ENCODE data around the gene ELOVL5. TPM values are rescaled to one million over a fixed set of nuclear protein-coding genes. Genes with fewer than 3 reads are reported as not detected.

Gene ELOVL5
- total RNA-seq, 2 experiments from 2014 or later = 157 to 162 TPM

- POLR2A ChIA-PET = interaction anchor here (1.2 to 1.5 kb wide), 2 partner anchors 72 to 116 kb away, joined by 3 to 4 read pairs; no protein-coding TSS in a partner anchor
- no peak overlapping the region for H3K4me3 Mint-ChIP-seq
- CTCF ChIA-PET = interaction anchor here (0.8 to 1.7 kb wide), 2 partner anchors 180 to 488 kb away, joined by 3 read pairs; no protein-coding TSS in a partner anchor
- DNase-seq = no peak
- H3K27me3 Mint-ChIP-seq = no peaks in the 10 kb centered on the region
- peak overlapping the region; percentile 64 for H3K27ac Mint-ChIP-seq
- H3K36me3 Mint-ChIP-seq (ENCODE audit: low read depth) = no peaks in the 10 kb centered on the region
- H3K4me1 Mint-ChIP-seq = peaks cover 35% of the 10 kb centered on the region
- no peaks in the 10 kb centered on the region for H3K9me3 Mint-ChIP-seq
These were observed 117.8 kb downstream of the ELOVL5 start for GRCh38 chr6:53230775-53231467.

DNA sequence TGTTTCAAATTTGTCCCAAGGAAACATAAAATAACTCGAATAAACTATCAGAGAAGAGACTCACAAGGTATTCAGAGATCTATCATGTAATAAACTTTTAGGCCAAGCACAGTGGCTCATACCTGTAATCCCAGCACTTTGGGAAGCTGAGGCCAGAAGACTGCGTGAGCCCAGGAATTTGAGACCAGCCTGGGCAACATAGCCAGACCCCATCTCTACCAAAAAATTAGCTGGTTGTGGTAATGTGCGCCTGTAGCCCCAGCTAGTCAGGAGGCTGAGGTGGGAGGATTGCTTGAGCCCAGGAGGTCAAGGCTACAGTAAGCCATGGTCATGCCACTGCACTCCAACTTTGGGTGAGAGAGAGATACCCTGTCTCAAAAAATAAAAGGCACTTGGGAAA is 120.9 kb downstream of the ELOVL5 start:
- Mint-ChIP-seq H3K9me3 (no peaks in the 10 kb centered on the region), H3K36me3 (ENCODE audit: low read depth) (no peaks in the 10 kb centered on the region), H3K27me3 (no peaks in the 10 kb centered on the region), H3K27ac (no peak overlapping the region), H3K4me3 (no peak overlapping the region), H3K4me1 (peaks cover 26% of the 10 kb centered on the region)
- no peak for DNase-seq
- ChIA-PET POLR2A (interaction anchor here (1.1 kb wide), 1 partner anchor 75 kb away, joined by 3 read pairs; no protein-coding TSS in a partner anchor), CTCF (interaction anchor here (0.6 kb wide), 1 partner anchor 97 kb away, joined by 3 read pairs; no protein-coding TSS in a partner anchor)

DNA sequence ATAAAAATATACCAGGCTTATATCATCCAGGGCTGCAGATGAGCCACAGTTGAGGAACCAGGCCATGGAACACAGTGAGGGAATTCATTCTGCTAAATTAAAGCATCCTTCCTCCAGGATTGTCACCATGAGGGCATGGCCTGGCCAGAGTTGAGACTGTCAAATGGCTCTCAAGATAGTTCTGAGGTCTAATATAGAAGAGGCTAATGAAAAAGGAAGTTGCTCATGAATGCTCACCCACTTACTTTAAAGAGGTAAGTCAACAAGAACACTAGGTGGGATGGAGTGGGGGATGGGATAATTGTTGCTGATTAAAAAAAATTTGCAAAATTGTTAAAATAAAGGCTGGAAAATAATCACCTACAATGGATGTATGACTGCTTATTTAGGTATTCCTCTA is 128.1 kb downstream of the ELOVL5 start:
- DNase-seq = no peak
- Mint-ChIP-seq H3K4me3 (no peak overlapping the region), H3K4me1 (peaks cover 7% of the 10 kb centered on the region), H3K27me3 (no peaks in the 10 kb centered on the region), H3K9me3 (no peaks in the 10 kb centered on the region), H3K27ac (no peak overlapping the region), H3K36me3 (ENCODE audit: low read depth) (no peaks in the 10 kb centered on the region)
- CTCF ChIA-PET = no interaction called here
- POLR2A ChIA-PET = no interaction called here

Other genes starting within 250 kb of the ELOVL5 start
- gene GCM1, start 200.1 kb downstream of the ELOVL5 start, total RNA-seq = under 1 TPM in 1 of 2 experiments, not detected in 1; 0.10 TPM
- 10 to 100 TPM; 29.1 to 30.6 TPM for gene GCLC, start 196.2 kb upstream of the ELOVL5 start, total RNA-seq